Upper lobe of right lung (tissue), 1 donor: Measurements from ENCODE around the gene TRIM45. TPM values are rescaled to one million over a fixed set of nuclear protein-coding genes. Genes with fewer than 3 reads are reported as not detected.
A peak's percentile ranks its signal among the peaks of the same experiment; 100 is the strongest.
"Not testable (repeated sequence)": the region's sequence is repeated elsewhere in the genome, so short reads cannot be mapped to it uniquely, and the experiment has no call there.

Experiments
- ATAC-seq: fragments of 200-7000 bp; cut with Tn5 transposase; one replicate; pipeline ENCODE4 v1.9.1; 2020; ENCODE audit warnings: mild to moderate bottlenecking, moderate library complexity
- DNase-seq: peaks from one replicate; pipeline ENCODE4 v3.0.0-alpha.2; 2020
- H3K27ac ChIP-seq: fragments of 200-600 bp; one replicate; pipeline ENCODE4 v1.8.0; 2022
- H3K27me3 ChIP-seq: fragments of 200-600 bp; one replicate; pipeline ENCODE4 v1.8.0; 2022; ENCODE audit warnings: mild to moderate bottlenecking
- H3K36me3 ChIP-seq: fragments of 200-600 bp; one replicate; pipeline ENCODE4 v1.8.0; 2022
- H3K4me1 ChIP-seq: fragments of 200-600 bp; one replicate; pipeline ENCODE4 v1.8.0; 2022
- H3K4me3 ChIP-seq: fragments of 200-600 bp; one replicate; pipeline ENCODE4 v1.8.0; 2022; ENCODE audit warnings: mild to moderate bottlenecking
- H3K9me3 ChIP-seq: fragments of 200-600 bp; one replicate; pipeline ENCODE4 v1.8.0; 2022
- CTCF ChIP-seq: fragments of 200-600 bp; IDR thresholded peaks from one replicate; pipeline ENCODE4 v1.8.0; 2022; ENCODE audit warnings: antibody characterized with exemption
- intact Hi-C: fragments of 100-400 bp; cut with DNase I; formaldehyde crosslinking; loops from one replicate; pipeline ENCODE4 v1.11.0; 2022
- total RNA-seq: library from RNA; stranded (reverse); fragmentation: NEBNext Ultra II Directional; extraction: Animal tissue kit (Norgen Biotek cat#: 25700); gene quantifications from one replicate; pipeline ENCODE4 v1.2.1, GENCODE V29; 2021
- donor health status: DM: no; HTN: yes; CAD: no; lungs with severe emphysema.

TRIM45 gene
- total RNA-seq, 1 donor from 2014 or later, result 1.7 TPM

DNA sequence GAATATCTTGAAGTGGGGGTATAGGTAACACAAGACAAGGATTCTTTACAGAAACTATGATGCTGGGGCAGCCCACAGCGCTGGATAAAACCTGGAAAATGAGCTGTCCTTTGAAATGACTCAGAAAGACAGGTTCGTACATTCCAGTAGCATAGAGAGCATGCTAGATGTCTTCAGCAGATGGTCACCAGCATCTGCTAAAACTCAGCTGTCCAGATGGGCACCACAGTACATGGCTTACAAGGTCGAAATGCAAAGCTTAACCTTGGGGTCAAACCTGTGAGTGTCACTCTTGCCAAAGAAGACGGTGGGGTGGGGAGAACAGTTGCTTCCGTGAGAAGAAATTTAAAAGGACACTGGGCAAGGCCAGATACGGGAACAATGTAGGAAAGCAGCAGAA lies 41.3 kb upstream of the TRIM45 start:
- intact Hi-C loops, result no loop called here
- ATAC-seq (no peak), DNase-seq (no peak)
- Histone ChIP-seq H3K36me3 (no peaks in the 10 kb centered on the region), H3K27me3 (no peaks in the 10 kb centered on the region), H3K4me1 (no peaks in the 10 kb centered on the region), H3K9me3 (no peaks in the 10 kb centered on the region), H3K4me3 (no peak overlapping the region), H3K27ac (no peak overlapping the region)
- TF ChIP-seq CTCF, result no peak

- ATAC-seq, result peak; percentile 34
- Histone ChIP-seq H3K36me3 (no peaks in the 10 kb centered on the region), H3K27ac (no peak overlapping the region), H3K4me1 (no peaks in the 10 kb centered on the region), H3K9me3 (no peaks in the 10 kb centered on the region), H3K27me3 (no peaks in the 10 kb centered on the region), H3K4me3 (no peak overlapping the region)
- no peak for TF ChIP-seq CTCF
- no peak for DNase-seq
- intact Hi-C loops, result no loop called here
Observed at GRCh38 chr1:117161887-117162286, 40.3 kb upstream of the TRIM45 start.

DNA sequence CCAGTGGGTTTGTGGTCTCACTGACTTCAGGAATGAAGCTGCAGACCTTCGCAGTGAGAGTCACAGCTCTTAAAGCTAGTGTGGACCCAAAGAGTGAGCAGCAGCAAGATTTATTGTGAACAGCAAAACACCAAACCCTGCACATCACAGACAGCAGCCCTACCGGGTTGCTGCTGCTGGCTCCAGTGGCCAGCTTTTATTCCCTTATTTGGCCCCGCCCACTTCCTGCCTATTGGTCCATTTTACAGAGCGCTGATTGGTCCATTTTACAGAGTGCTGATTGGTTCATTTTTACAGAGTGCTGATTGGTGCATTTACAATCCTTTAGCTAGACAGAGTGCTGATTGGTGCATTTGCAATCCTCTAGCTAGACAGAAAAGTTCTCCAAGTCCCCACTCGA lies 29.8 kb upstream of the TRIM45 start:
- DNase-seq, H3K27me3 ChIP-seq, intact Hi-C loops, H3K4me1 ChIP-seq, H3K9me3 ChIP-seq, ATAC-seq, H3K4me3 ChIP-seq, H3K27ac ChIP-seq, H3K36me3 ChIP-seq: not testable (repeated sequence)

DNA sequence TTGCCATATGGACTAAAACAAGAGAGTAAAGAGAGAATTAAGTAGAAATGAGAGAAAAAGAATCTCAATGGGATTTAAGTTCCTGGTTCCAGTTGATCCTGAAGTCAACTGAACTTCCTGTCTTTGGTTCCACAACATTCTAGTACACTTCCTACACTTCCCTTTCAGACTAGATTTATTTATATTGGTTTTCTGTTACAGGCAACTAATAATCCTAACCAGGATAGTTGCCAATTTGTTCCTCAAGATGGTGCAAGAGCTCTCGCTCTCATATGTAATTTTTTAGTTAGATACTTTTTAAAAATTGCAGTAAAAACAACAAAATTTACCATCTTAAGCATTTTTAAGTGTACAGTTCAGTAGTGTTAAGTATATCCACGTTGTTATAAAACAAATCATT lies 28.8 kb upstream of the TRIM45 start:
- Histone ChIP-seq H3K4me1 (no peaks in the 10 kb centered on the region), H3K27ac (no peak overlapping the region), H3K36me3 (no peaks in the 10 kb centered on the region), H3K27me3 (peaks cover 6% of the 10 kb centered on the region), H3K4me3 (no peak overlapping the region), H3K9me3 (no peaks in the 10 kb centered on the region)
- intact Hi-C loops, result no loop called here
- DNase-seq, result no peak
- no peak for ATAC-seq
- no peak for TF ChIP-seq CTCF

DNA sequence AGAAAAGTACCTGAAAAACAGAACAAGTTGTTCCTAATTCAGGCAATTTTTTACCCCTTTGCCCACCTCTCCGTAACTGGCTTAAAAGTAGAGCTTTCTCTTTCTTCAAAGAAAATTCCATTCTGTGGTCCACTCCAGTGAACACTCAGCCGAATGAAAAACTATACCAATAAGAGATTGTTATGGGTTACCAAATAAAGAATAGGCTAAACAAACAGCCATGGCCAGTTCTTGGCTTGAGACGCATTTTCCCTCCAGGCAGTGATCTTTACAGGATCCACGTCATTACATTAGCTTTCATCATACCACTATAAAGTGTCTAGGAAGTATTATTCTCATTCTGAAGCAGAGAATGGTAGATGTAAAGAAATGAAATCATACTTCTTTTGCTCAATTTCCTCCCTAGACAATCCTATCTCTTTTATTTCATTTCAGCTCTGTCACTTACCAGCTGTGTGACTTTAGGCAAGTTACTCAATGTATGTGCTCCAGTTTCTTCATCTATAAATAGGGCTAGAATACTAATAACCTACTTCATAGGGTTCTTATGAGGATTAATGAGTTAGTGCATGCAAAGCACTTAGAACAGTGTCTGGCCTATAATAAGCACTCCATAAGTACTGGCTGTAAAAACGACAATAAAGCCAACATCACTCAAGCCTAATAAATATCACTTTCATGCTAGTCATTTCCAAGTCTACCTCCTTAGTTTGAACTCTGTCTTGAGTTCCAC lies 26.5 kb upstream of the TRIM45 start:
- Histone ChIP-seq H3K4me3 (no peak overlapping the region), H3K9me3 (no peaks in the 10 kb centered on the region), H3K36me3 (no peaks in the 10 kb centered on the region), H3K27ac (no peak overlapping the region), H3K4me1 (no peaks in the 10 kb centered on the region), H3K27me3 (peaks cover 11% of the 10 kb centered on the region)
- TF ChIP-seq CTCF, result no peak
- no peak for ATAC-seq
- no peak for DNase-seq
- intact Hi-C loops, result no loop called here

DNA sequence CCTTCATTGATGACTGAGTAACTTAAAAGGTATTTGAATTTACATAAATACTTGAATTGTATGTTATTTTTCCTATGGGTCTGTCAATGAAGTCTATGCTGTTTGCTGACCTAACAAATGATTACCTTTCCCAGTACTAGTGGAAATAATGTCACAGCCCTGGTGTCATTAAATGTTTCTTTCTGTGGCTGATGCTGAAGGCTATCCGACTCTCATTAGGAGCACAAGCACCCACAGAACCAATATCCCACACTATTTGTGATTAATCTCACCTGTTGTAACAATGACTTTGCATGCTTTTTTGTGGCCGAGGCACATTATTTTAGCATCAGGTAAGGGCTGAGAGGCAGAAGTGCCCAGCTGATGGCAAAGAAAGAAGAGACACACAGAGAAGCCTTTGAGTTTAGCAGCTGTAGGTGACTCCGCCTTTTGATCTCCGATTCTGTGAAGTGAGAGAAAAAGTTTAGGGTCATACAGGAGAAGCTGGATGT lies 25.8 kb upstream of the TRIM45 start:
- Histone ChIP-seq H3K4me3 (no peak overlapping the region), H3K9me3 (no peaks in the 10 kb centered on the region), H3K4me1 (no peaks in the 10 kb centered on the region), H3K27me3 (peaks cover 11% of the 10 kb centered on the region), H3K27ac (no peak overlapping the region), H3K36me3 (no peaks in the 10 kb centered on the region)
- no peak for ATAC-seq
- DNase-seq, result no peak
- intact Hi-C loops, result no loop called here
- no peak for TF ChIP-seq CTCF
